OCI-LY3 (cell line): ENCODE results near the gene WHRN.

Source experiments
- H2AFZ ChIP-seq: fragments of 200-600, 300-600 bp; shearing (Covaris generic); 2 replicates; pipeline ENCODE4 v1.6.0; 2014; ENCODE audit warnings: antibody characterized with exemption, low read depth, low read length
- H3K27ac ChIP-seq: fragments of 200-600, 300-600 bp; sonication (generic); 2 replicates; pipeline ENCODE4 v1.5.1; 2014; ENCODE audit warnings: mild to moderate bottlenecking, low read length, moderate library complexity, mixed read lengths
- H3K27me3 ChIP-seq: fragments of 200-600, 300-600 bp; sonication (generic); 2 replicates; pipeline ENCODE4 v1.6.1; 2014; ENCODE audit warnings: low read depth, low read length, mixed read lengths
- H3K36me3 ChIP-seq: fragments of 200-600, 300-600 bp; sonication (generic); replicated peaks from 2 replicates; pipeline ENCODE3; 2014; ENCODE audit warnings: low read depth, low read length, mixed read lengths
- H3K4me1 ChIP-seq: fragments of 300-600, 200-600 bp; sonication (generic); 2 replicates; pipeline ENCODE4 v1.6.1; 2014; ENCODE audit warnings: low read length, mixed read lengths
- H3K4me2 ChIP-seq: fragments of 200-600, 300-600 bp; sonication (generic); 2 replicates; pipeline ENCODE4 v1.6.1; 2014; ENCODE audit warnings: low read length, mixed read lengths
- H3K4me3 ChIP-seq: fragments of 300-600, 200-600 bp; sonication (generic); 2 replicates; pipeline ENCODE4 v1.5.1; 2014; ENCODE audit warnings: antibody characterized with exemption, mild to moderate bottlenecking, low read length, moderate library complexity
- H3K79me2 ChIP-seq: fragments of 300-600, 200-600 bp; shearing (Covaris generic); 2 replicates; pipeline ENCODE4 v1.6.1; 2014; ENCODE audit warnings: mild to moderate bottlenecking, low read length, mixed read lengths
- H3K9ac ChIP-seq: fragments of 300-600, 200-600 bp; shearing (Covaris generic); 2 replicates; pipeline ENCODE4 v1.6.0; 2014; ENCODE audit warnings: mild to moderate bottlenecking, low read length, moderate library complexity
- H3K9me3 ChIP-seq: fragments of 200-600, 300-600 bp; shearing (Covaris generic); 2 replicates; pipeline ENCODE4 v1.6.1; 2014; ENCODE audit warnings: low read length, mixed read lengths; ENCODE audit not compliant: insufficient read depth
- H4K20me1 ChIP-seq: fragments of 200-600, 300-600 bp; sonication (generic); 2 replicates; pipeline ENCODE4 v1.6.1; 2016; ENCODE audit warnings: low read length, mixed read lengths; ENCODE audit not compliant: insufficient read depth
- EZH2phosphoT487 ChIP-seq: fragments of 200-600 bp; shearing (Covaris generic); IDR thresholded peaks from 2 replicates; pipeline ENCODE4 v1.6.1; 2018; ENCODE audit warnings: antibody characterized with exemption, mixed run types, low read depth
- TF ChIP-seq, protein P1 (sequence below): fragments of 200-600, 300-600 bp; sonication (generic); IDR thresholded peaks from 2 replicates; pipeline ENCODE4 v1.5.1; 2014; ENCODE audit warnings: antibody characterized with exemption, low read length, low read depth

Gene WHRN

DNA sequence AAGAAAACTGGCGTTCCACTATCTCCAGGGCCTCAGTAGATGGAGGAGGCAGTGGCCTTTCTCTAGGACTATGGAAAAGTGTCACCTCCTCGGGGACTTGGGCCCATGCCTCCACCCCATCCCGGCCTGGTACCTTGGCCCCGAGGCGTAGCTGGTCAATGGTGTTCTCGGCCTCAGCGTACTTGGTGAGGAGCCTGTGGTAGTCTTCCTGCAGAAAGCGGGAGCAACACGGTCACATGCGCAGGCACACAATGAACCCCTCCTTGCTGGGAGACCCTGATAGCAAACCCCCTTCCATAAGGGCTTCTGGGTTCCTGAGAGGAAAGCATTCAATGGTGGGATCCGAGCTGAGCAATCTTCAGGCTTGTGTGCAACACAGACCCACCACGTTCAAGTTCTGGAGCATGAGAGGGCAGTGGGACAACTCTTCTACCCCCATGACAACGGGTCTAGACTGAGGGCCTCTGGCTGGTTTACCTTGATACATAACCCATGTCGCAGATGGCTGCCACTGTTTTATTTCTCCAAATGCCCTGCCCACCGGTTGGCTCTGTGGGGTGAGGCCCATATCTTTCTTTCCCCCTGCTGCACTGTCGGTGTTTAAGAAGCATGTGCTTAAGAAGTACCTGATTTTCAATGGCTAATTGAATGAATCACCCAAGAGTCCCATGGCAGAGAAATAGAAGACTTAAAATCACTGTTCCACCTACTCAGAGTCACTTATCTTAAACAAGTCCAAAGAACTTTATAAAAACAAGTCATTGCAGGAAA is 131.1 kb downstream of the WHRN start:
- H3K9ac ChIP-seq, result peak overlapping the region; percentile 88; the same call in 1 of the 2 replicates
- H3K4me1 ChIP-seq, result peaks cover 72% of the 10 kb centered on the region
- H2AFZ ChIP-seq, result no peak overlapping the region
- H3K4me3 ChIP-seq, result no peak overlapping the region
- H3K36me3 ChIP-seq, result peaks cover 73% of the 10 kb centered on the region
- peak overlapping the region; percentile 96 for H3K27ac ChIP-seq
- H3K4me2 ChIP-seq, result peak overlapping the region; percentile 65; the same call in 1 of the 2 replicates
- H3K9me3 ChIP-seq, result no peaks in the 10 kb centered on the region
- peaks cover 19% of the 10 kb centered on the region; the same call in 1 of the 2 replicates for H4K20me1 ChIP-seq
- H3K27me3 ChIP-seq, result no peaks in the 10 kb centered on the region
- TF ChIP-seq, protein P1, sequence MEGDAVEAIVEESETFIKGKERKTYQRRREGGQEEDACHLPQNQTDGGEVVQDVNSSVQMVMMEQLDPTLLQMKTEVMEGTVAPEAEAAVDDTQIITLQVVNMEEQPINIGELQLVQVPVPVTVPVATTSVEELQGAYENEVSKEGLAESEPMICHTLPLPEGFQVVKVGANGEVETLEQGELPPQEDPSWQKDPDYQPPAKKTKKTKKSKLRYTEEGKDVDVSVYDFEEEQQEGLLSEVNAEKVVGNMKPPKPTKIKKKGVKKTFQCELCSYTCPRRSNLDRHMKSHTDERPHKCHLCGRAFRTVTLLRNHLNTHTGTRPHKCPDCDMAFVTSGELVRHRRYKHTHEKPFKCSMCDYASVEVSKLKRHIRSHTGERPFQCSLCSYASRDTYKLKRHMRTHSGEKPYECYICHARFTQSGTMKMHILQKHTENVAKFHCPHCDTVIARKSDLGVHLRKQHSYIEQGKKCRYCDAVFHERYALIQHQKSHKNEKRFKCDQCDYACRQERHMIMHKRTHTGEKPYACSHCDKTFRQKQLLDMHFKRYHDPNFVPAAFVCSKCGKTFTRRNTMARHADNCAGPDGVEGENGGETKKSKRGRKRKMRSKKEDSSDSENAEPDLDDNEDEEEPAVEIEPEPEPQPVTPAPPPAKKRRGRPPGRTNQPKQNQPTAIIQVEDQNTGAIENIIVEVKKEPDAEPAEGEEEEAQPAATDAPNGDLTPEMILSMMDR, result no peak
- TF ChIP-seq EZH2phosphoT487, result no peak
- H3K79me2 ChIP-seq, result peaks cover 82% of the 10 kb centered on the region

DNA sequence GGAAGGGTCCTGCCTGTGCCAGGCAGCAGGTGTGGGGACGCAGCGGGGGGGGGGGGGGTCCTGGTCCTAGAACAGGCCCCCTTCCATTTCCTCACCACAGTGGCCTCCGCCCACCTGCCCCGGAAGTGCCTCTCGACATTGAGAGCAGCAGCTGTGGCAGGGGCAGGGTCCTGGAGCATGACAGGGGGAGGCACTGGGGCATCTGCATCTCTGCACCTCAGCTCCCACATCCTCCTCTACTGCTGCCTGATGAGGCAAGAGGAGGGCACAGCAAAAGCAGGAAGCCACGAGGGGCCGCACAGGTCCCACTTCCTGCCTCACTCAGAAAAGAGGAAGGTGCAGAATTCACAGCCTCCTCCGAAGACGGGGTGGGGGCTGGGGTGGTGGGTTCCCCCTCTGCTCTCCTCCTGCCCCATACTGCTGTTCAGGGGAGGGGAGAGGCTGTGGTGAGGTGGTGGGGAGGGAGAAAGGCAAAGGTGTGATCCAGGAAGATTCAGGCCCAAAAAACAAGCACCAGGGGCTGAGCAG is 132.3 kb downstream of the WHRN start:
- Histone ChIP-seq H3K79me2 (peaks cover 82% of the 10 kb centered on the region), H2AFZ (no peak overlapping the region)
- no peak for TF ChIP-seq EZH2phosphoT487
- TF ChIP-seq, protein P1, result no peak; the same call in 1 of the 2 replicates

DNA sequence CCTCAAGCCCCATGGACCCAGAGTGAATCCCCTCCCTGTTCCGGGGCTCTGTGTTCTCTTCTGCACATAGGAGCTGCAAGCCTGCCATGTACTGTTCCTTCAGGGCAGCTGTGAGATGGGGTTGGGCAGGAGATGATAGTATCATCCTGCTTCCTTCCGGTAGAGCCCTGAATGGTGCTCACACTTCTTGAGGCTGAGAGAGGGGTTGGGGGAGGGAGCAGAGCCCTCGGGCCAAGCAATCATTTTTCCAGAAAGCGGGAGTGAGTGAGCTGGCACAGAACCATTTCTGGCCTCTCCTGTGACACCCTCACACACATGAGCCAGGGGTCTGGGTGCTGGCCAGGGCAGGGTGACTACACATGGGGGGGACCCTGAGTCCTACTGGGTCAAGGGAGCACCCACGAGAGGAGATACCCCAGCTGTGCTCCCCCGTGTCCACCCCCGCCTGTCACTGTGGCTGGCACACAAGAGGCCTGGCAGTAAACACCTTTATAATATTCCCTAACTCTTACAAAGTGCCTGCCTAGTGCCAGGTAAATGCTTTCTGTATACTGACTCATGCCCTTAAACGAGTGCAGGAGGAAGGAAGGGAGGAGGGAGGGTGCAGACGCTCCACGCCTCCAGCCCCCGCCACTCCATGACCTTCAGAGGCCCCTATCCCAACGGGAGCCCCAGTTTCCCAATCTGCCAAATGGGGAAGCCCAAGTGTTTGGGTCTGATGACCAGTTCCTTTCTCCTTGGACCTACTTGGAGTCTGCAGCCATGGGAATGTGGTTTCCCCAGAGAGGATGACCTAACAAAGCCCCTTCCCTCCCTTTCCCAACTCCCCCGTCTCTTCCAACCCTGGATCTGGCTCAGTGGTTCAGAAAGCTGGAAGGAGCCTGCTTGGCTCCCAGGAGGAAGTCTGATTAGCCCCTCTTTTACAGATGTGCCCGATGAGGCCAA is 133.0 kb downstream of the WHRN start:
- Histone ChIP-seq H3K36me3 (peaks cover 72% of the 10 kb centered on the region), H3K4me1 (peaks cover 85% of the 10 kb centered on the region), H3K4me3 (peak overlapping the region; percentile 23; the same call in 1 of the 2 replicates)

More for the DNA sequence above, 132.3 kb downstream of the WHRN start:
- Histone ChIP-seq H3K4me2 (peak overlapping the region; percentile 92), H3K36me3 (peaks cover 71% of the 10 kb centered on the region), H3K4me1 (peaks cover 81% of the 10 kb centered on the region), H3K9me3 (no peaks in the 10 kb centered on the region), H3K9ac (peak overlapping the region; percentile 91), H4K20me1 (peaks cover 8% of the 10 kb centered on the region; the same call in 1 of the 2 replicates), H3K4me3 (peak overlapping the region; percentile 23; the same call in 1 of the 2 replicates), H3K27ac (peak overlapping the region; percentile 96), H3K27me3 (no peaks in the 10 kb centered on the region)

More for the DNA sequence above, 133.0 kb downstream of the WHRN start:
- Histone ChIP-seq H3K27ac (peak overlapping the region; percentile 96), H3K9me3 (no peaks in the 10 kb centered on the region), H3K9ac (peak overlapping the region; percentile 91), H3K79me2 (peaks cover 82% of the 10 kb centered on the region), H4K20me1 (peaks cover 7% of the 10 kb centered on the region; the same call in 1 of the 2 replicates), H3K4me2 (peak overlapping the region; percentile 92), H3K27me3 (no peaks in the 10 kb centered on the region), H2AFZ (no peak overlapping the region)
- no peak for TF ChIP-seq EZH2phosphoT487
- TF ChIP-seq, protein P1, result no peak
